GM13977 (cell line): ENCODE results near the gene COX8C.

ENCODE experiments used
- DNase-seq: peaks from one replicate; pipeline ENCODE4 v3.0.0; 2012; ENCODE audit warnings: low spot score
- CTCF ChIP-seq: IDR thresholded peaks from 2 replicates; pipeline ENCODE4 v1.5.1; 2012; ENCODE audit warnings: mild to moderate bottlenecking, control low read depth; ENCODE audit not compliant: insufficient read depth; ENCODE audit errors: extremely low read depth, missing control alignments
- in situ Hi-C: fragments of 300-500 bp; cut with MboI; formaldehyde crosslinking; loops from one replicate; pipeline ENCODE4 v1.12.0; 2022; ENCODE audit warnings: low sequenced_read_pairs, low pct_unique_long_range_greater_than_20kb, mixed read lengths, inconsistent platforms; ENCODE audit not compliant: unreplicated experiment

The COX8C gene

GRCh38 chr14:93304771-93305170 lies 42.2 kb upstream of the COX8C start:
- no peak for TF ChIP-seq CTCF
- in situ Hi-C loops, result no loop called here
- no peak for DNase-seq

GRCh38 chr14:93305725-93306418 lies 41.1 kb upstream of the COX8C start:
- no peak for TF ChIP-seq CTCF
- in situ Hi-C loops, result no loop called here
- DNase-seq, result no peak

GRCh38 chr14:93306812-93307211 lies 40.2 kb upstream of the COX8C start:
- DNase-seq, result no peak
- TF ChIP-seq CTCF, result no peak
- in situ Hi-C loops, result no loop called here

- in situ Hi-C loops, result no loop called here
- DNase-seq, result no peak
Observed at GRCh38 chr14:93308686-93309345, 38.2 kb upstream of the COX8C start.

GRCh38 chr14:93309427-93309966 lies 37.5 kb upstream of the COX8C start:
- no peak for DNase-seq
- no peak for TF ChIP-seq CTCF
- in situ Hi-C loops, result no loop called here

More at GRCh38 chr14:93308686-93309345, 38.2 kb upstream of the COX8C start:
- no peak for TF ChIP-seq CTCF

GRCh38 chr14:93311082-93311481 lies 35.9 kb upstream of the COX8C start:
- no peak for DNase-seq
- TF ChIP-seq CTCF, result no peak
- in situ Hi-C loops, result no loop called here
